HG02763 (cell line): ENCODE measurements around the gene RAET1G.
"Not testable (repeated sequence)": the region's sequence is repeated elsewhere in the genome, so short reads cannot be mapped to it uniquely, and the experiment has no call there.

Experiments used
- ATAC-seq: cut with Tn5 transposase; IDR thresholded peaks from one replicate; pipeline ENCODE4 v1.9.1; 2021; ENCODE audit warnings: mild to moderate bottlenecking, moderate library complexity; ENCODE audit not compliant: unreplicated experiment

Gene RAET1G

GRCh38 chr6:149922642-149923326, at the start of gene RAET1G:
Gene RAET1G (minus strand): TSS chr6:149923121. CDS start chr6:149923010, 111 bp downstream.
- no peak for ATAC-seq

- no peak for ATAC-seq
These were observed 46.7 kb upstream of the RAET1G start for GRCh38 chr6:149969635-149970034.

- ATAC-seq, result not testable (repeated sequence)
These were observed 46.0 kb upstream of the RAET1G start for GRCh38 chr6:149968909-149969308.

GRCh38 chr6:149967999-149968398, 45.1 kb upstream of the RAET1G start:
- ATAC-seq, result not testable (repeated sequence)

- no peak for ATAC-seq
These were observed 44.7 kb upstream of the RAET1G start for GRCh38 chr6:149967591-149967990.

GRCh38 chr6:149966319-149966718, 43.4 kb upstream of the RAET1G start:
- ATAC-seq, result not testable (repeated sequence)

- no peak for ATAC-seq
These were observed 42.5 kb upstream of the RAET1G start for GRCh38 chr6:149965194-149966020.

- no peak for ATAC-seq
These were observed 41.6 kb upstream of the RAET1G start for GRCh38 chr6:149964308-149965193.

GRCh38 chr6:149963462-149964307, 40.8 kb upstream of the RAET1G start, which contains the start of gene ULBP1:
Gene ULBP1 (plus strand): TSS chr6:149963943. CDS start chr6:149964050, 107 bp downstream.
- peak; percentile 55 for ATAC-seq

- no peak for ATAC-seq
These were observed 40.2 kb upstream of the RAET1G start for GRCh38 chr6:149963212-149963461.

GRCh38 chr6:149962461-149963211, 39.7 kb upstream of the RAET1G start:
- no peak for ATAC-seq

- no peak for ATAC-seq
These were observed 39.0 kb upstream of the RAET1G start for GRCh38 chr6:149961728-149962425.

GRCh38 chr6:149960488-149960887, 37.6 kb upstream of the RAET1G start:
- ATAC-seq, result no peak

GRCh38 chr6:149959806-149960205, 36.9 kb upstream of the RAET1G start:
- ATAC-seq, result not testable (repeated sequence)

- ATAC-seq, result not testable (repeated sequence)
These were observed 35.2 kb upstream of the RAET1G start for GRCh38 chr6:149958124-149958523.

- ATAC-seq, result not testable (repeated sequence)
These were observed 32.9 kb upstream of the RAET1G start for GRCh38 chr6:149955654-149956317.

- ATAC-seq, result not testable (repeated sequence)
These were observed 32.2 kb upstream of the RAET1G start for GRCh38 chr6:149954984-149955653.
